Suprapubic skin (tissue), 4 donors: ENCODE results near the gene FBXO21. TPM values are rescaled to one million over a fixed set of nuclear protein-coding genes. Genes with fewer than 3 reads are reported as not detected.

Experiments
- DNase-seq, 2 donors: peaks; one replicate each; pipeline ENCODE4 v3.0.0-alpha.2; 2019; ENCODE audit warnings: low spot score in 2 of 2
- H3K27ac ChIP-seq: fragments of 200-600 bp; sonication (generic); one replicate; pipeline ENCODE4 v1.5.1; 2019
- H3K27me3 ChIP-seq: fragments of 200-600 bp; sonication (generic); one replicate; pipeline ENCODE4 v1.5.1; 2019
- H3K36me3 ChIP-seq: fragments of 200-600 bp; sonication (generic); one replicate; pipeline ENCODE4 v1.5.1; 2019
- H3K4me1 ChIP-seq: fragments of 200-600 bp; sonication (generic); one replicate; pipeline ENCODE4 v1.5.1; 2019
- H3K4me3 ChIP-seq: fragments of 200-600 bp; sonication (generic); one replicate; pipeline ENCODE4 v1.5.1; 2019; ENCODE audit warnings: mild to moderate bottlenecking
- H3K9me3 ChIP-seq: fragments of 200-600 bp; sonication (generic); one replicate; pipeline ENCODE4 v1.5.1; 2019
- CTCF ChIP-seq, 2 donors: fragments of 200-600 bp in 1 of 2; fragments of 450-650 bp in 1 of 2; sonication (generic) in 1 of 2; IDR thresholded peaks; one replicate each; pipeline ENCODE4 v1.5.1; 2016 to 2019; ENCODE audit warnings: antibody characterized with exemption in 2 of 2, mild to moderate bottlenecking in 1 of 2, moderate library complexity in 1 of 2
- EP300 ChIP-seq: sonication (generic); formaldehyde crosslinking; IDR thresholded peaks from one replicate; pipeline ENCODE4 v1.6.1; 2017; ENCODE audit warnings: antibody characterized with exemption
- POLR2A ChIP-seq, 2 donors: fragments of 450-650 bp; IDR thresholded peaks; one replicate each; pipeline ENCODE4 v1.6.1; 2017; ENCODE audit warnings: antibody characterized with exemption in 2 of 2, mild to moderate bottlenecking in 2 of 2, moderate library complexity in 2 of 2
- POLR2AphosphoS5 ChIP-seq, 3 donors: sonication (generic); formaldehyde crosslinking; IDR thresholded peaks; one replicate each; pipeline ENCODE4 v1.6.1; 2017; ENCODE audit warnings: antibody characterized with exemption in 3 of 3
- WGBS: methylation state at CpG from one replicate; pipeline ENCODE4 v1.1.5; 2018; 5-methylcytosine and 5-hydroxymethylcytosine counted together
- total RNA-seq, 4 donors: library from RNA; depleted of rRNA; stranded (reverse); fragments of >200 nt; gene quantifications; one replicate each; pipeline ENCODE4 v1.1.0, GENCODE V29; 2016

The FBXO21 gene
- total RNA-seq, 4 donors from 2014 or later = 76.1 to 109 (median 80.1) TPM

- Histone ChIP-seq H3K27ac (no peak overlapping the region), H3K4me3 (no peak overlapping the region), H3K9me3 (no peaks in the 10 kb centered on the region), H3K27me3 (no peaks in the 10 kb centered on the region), H3K36me3 (peaks cover 81% of the 10 kb centered on the region), H3K4me1 (no peaks in the 10 kb centered on the region)
- TF ChIP-seq POLR2A (IDR thresholded peaks at IDR 0.05) = no peak
- 89% methylated on average over 2 of the region's 2 CpGs for WGBS
- no peak for DNase-seq
Measured at GRCh38 chr12:117178745-117179144, 11.5 kb downstream of the FBXO21 start.

DNA sequence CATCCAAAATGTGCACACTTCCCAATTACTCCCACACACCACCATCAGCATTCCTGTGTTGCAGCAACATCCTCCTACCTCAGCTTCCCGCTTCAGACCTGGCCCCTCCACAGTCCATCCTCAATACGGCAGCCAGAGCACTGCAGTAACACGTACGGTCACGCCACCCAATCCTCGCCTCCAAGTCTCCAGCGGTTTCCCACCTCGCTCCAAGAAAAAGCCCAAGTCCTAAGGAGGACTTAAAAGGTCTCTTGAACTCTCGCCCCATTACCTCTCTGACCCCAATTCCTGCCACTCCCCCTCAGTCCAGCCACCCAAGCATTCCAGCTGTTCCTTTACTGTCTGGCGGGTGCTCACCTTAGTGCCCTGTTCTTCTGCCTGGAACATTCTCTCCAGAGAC, 12.0 kb downstream of the FBXO21 start:
- Histone ChIP-seq H3K36me3 (peaks cover 81% of the 10 kb centered on the region), H3K4me1 (no peaks in the 10 kb centered on the region), H3K27ac (no peak overlapping the region), H3K27me3 (no peaks in the 10 kb centered on the region), H3K4me3 (no peak overlapping the region), H3K9me3 (no peaks in the 10 kb centered on the region)
- peak in 1 of 2 donors; percentile 65 for DNase-seq
- TF ChIP-seq CTCF (IDR thresholded peaks at IDR 0.05) (no peak), POLR2AphosphoS5 (IDR thresholded peaks at IDR 0.05) (no peak), EP300 (no peak), POLR2A (IDR thresholded peaks at IDR 0.05) (no peak)
- 91% methylated on average over 10 of the region's 10 CpGs for WGBS

DNA sequence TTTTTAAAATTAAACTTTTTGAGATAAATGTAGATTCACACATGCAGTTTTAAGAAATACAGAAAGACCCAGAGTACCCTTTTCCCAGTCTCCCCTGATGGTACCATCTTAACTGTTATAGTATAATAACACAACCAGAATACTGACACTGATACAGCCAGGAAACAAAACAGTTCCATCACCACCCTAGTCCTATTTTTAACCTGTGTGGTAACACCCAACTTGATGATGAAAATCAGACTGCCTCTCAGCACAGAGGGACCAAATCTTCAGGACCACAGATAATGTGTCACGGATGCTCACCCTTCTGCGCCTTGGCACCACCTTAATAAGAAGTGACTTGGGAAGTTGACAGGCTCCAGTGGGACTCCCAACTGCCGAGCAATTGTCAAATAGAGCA, 18.1 kb downstream of the FBXO21 start:
- Histone ChIP-seq H3K27ac (no peak overlapping the region), H3K36me3 (peaks cover 97% of the 10 kb centered on the region), H3K4me1 (no peaks in the 10 kb centered on the region), H3K4me3 (no peak overlapping the region), H3K9me3 (no peaks in the 10 kb centered on the region), H3K27me3 (no peaks in the 10 kb centered on the region)
- DNase-seq = no peak
- TF ChIP-seq POLR2A (IDR thresholded peaks at IDR 0.05) (no peak), EP300 (no peak)
- 96% methylated on average over 3 of the region's 3 CpGs for WGBS

- H3K9me3 ChIP-seq = no peaks in the 10 kb centered on the region
- peaks cover 97% of the 10 kb centered on the region for H3K36me3 ChIP-seq
- no peaks in the 10 kb centered on the region for H3K27me3 ChIP-seq
- no peak overlapping the region for H3K4me3 ChIP-seq
- no peak for DNase-seq
- 93% methylated on average over 2 of the region's 2 CpGs for WGBS
- no peaks in the 10 kb centered on the region for H3K4me1 ChIP-seq
- no peak for TF ChIP-seq POLR2A (IDR thresholded peaks at IDR 0.05)
- no peak for TF ChIP-seq CTCF (IDR thresholded peaks at IDR 0.05)
- TF ChIP-seq EP300 = no peak
- no peak for TF ChIP-seq POLR2AphosphoS5 (IDR thresholded peaks at IDR 0.05)
- no peak overlapping the region for H3K27ac ChIP-seq
Measured at GRCh38 chr12:117171499-117172162, 18.6 kb downstream of the FBXO21 start.

DNA sequence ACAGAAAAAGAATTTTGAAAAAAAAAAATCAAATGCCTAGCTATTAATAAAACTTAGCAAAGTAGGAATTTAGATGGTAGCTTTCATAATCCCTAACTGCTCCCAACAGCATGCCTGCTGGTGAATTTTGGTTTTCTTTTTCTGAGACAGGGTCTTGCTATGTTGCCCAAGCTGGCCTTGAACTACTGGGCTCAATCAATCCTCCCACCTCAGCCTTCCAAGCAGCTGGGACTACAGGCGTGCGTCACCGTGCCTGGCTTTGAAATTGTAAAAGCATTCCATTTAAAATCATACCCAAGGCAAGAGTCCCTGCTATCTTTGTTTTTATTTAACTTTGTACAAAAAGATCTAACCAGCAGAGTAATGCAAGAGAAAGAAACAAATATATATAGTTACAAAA, 20.7 kb downstream of the FBXO21 start:
- DNase-seq = no peak
- 93% methylated on average over 3 of the region's 3 CpGs for WGBS

DNA sequence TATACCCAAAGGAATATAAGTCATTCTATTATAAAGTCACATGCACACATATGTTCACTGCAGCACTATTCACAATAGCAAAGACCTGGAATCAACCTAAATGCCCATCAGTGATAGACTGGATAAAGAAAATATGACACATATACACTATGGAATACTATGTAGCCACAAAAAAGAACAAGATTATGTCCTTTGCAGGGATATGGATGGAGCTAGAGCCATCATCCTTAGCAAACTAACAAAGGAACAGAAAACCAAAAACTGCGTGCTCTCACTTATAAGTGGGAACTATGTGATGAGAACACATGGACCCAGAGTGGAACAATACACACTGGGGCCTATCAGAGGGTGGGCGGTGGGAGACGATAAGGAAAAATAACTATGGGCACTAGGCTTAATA, 21.3 kb downstream of the FBXO21 start:
- Histone ChIP-seq H3K4me1 (no peaks in the 10 kb centered on the region), H3K4me3 (no peak overlapping the region), H3K36me3 (peaks cover 93% of the 10 kb centered on the region), H3K27ac (no peak overlapping the region), H3K9me3 (no peaks in the 10 kb centered on the region), H3K27me3 (no peaks in the 10 kb centered on the region)
- DNase-seq = no peak
- WGBS = 81% methylated on average over 3 of the region's 3 CpGs
- TF ChIP-seq POLR2A (IDR thresholded peaks at IDR 0.05) (no peak), POLR2AphosphoS5 (IDR thresholded peaks at IDR 0.05) (no peak), EP300 (no peak), CTCF (IDR thresholded peaks at IDR 0.05) (no peak)

More for the DNA sequence above, 20.7 kb downstream of the FBXO21 start:
- no peaks in the 10 kb centered on the region for H3K4me1 ChIP-seq
- H3K27me3 ChIP-seq = no peaks in the 10 kb centered on the region
- TF ChIP-seq POLR2A (IDR thresholded peaks at IDR 0.05) = no peak
- no peak for TF ChIP-seq EP300
- no peak for TF ChIP-seq CTCF (IDR thresholded peaks at IDR 0.05)
- TF ChIP-seq POLR2AphosphoS5 (IDR thresholded peaks at IDR 0.05) = no peak
- H3K4me3 ChIP-seq = no peak overlapping the region
- no peak overlapping the region for H3K27ac ChIP-seq
- peaks cover 93% of the 10 kb centered on the region for H3K36me3 ChIP-seq
- H3K9me3 ChIP-seq = no peaks in the 10 kb centered on the region
